NCI-H345 treated with DMSO at 0.1 percent for 48 hours (cell line): ENCODE measurements around the gene CRIP1.
A peak's percentile ranks its signal among the peaks of the same experiment; 100 is the strongest.

Experiments
- DNase-seq: peaks from one replicate; lab custom pipeline; 2025; ENCODE audit not compliant: unreplicated experiment; lab: John Stamatoyannopoulos, UW

CRIP1 gene

DNA sequence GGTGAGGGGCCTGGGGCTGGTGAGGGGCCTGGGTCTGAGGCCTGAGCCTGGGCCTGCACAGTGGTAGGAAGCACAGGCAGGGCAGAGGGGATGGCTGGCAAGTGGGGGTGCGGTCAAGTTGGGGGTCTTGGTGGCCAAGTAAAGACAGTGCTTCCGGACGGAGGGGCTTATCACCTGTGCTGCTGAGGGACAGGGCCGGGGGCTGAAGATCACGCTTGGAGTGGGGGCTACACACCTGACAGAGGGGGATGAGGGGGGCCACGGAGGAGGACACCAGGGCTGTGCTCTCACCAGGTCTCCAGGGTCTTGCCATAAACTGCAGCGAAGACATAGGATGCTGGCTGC is 16.6 kb downstream of the CRIP1 start:
- no peak for DNase-seq

DNA sequence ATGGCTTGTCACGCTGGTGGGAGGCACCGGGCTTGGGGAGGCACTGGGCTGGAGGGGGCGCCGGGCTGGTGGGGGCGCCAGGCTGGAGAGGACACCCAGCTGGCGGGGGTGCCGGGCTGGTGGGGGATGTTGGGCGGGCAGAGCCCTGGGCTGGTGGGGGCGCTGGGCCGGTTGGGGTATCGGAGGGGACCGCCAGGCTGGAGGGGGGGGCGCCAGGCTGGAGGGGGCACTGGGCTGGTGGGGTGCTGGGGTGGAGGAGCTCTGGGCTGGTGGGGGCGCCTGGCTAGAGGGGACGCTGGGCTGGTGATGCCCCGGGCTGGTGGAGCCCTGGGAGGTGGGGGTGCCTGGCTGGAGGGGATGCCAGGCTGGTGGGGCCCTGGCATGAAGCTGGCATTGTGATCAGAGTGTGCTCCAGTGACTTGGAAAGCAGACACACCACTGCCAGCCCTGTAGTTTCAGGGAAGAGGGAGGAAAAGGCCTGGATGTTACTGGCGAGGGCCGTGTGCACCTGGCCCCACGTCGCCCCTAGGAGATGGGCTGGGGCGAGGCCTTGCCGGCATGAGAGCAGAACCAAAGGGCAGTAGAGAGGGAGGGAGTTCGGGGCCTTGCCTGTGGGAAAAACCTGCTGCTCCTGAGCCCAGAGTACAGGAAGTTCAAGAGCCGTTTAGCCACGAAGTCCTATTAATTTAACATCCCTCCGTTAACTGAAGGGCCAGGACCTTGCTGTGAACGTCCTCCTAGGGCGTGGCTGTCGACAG is 17.4 kb downstream of the CRIP1 start:
- no peak for DNase-seq

DNA sequence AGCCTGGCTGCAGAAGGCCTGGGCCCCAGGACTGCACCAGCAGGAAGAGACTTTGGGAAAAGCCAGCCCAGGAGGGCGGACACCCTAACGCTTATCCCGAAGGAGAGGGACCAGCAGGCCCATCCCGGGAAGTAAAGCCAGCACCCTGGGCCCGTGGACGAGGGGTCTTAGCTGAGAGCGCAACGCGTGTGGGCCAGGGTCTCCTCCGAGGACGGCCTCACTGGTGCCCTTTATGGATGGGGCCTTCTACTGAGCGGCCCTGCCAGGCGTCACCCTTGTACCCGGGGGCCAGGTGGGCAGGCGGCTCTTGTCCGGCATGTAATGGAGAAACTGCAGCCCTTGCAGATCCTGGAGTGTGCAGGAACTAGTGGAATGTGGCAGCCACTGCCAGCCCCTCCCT is 18.4 kb downstream of the CRIP1 start:
- no peak for DNase-seq

DNA sequence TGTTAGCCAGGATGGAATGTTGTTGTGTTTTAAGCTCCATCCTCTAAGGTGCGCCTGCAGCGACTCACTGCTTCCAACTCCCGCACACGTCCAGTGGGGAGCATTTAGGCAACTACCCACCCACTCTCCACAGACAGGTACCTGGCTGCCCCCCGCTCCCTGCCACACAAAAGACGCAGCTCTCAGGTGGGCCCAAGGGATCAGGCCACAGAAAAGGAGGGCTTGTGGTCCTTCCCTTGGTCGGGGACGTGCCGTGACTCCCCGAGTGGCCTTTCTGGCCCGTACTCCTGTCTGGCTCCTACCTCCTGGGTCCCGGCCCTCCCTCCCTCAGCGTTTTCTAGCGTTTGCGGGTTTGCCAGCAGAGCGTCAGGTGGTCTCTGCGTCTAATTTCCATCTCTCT is 20.6 kb downstream of the CRIP1 start:
- DNase-seq, result no peak

DNA sequence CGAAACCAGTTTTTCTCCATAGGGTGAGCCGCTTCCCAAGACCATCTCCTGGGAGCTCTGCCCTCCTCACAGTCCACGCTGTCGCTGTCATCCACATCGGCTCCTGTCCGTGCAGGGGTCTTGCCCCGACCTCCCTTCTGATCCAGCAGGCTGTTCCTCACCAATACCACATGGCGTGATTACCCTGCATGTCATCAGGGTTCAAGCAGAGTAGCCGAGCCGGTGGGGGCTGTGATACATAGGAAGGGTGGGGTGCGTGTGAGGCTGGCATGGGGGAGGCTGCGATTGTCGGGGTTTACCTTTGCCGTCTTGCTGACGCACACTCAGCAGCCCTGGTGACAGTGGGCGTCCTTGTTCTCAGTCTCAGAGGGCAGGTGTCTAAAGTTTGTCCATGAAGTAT is 21.4 kb downstream of the CRIP1 start:
- DNase-seq, result no peak

DNA sequence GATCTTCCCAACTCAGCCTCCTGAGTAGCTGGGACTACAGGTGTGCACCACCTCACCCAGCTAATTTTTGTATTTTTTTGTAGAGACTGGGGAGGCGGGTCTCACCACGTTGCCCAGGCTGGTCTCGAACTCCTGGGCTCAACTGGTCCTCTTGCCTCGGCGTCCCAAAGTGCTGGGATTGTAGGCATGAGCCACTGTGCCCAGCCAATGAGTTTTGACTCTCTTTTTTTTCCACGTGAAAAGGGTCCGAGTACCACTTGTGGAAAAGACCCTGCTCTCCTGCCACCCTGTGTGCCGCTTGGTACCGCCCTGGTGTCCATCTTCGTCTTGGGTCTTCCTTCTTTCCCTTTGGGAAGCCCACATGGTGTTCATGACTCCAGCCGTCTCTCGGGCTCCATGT is 21.9 kb downstream of the CRIP1 start:
- no peak for DNase-seq

DNA sequence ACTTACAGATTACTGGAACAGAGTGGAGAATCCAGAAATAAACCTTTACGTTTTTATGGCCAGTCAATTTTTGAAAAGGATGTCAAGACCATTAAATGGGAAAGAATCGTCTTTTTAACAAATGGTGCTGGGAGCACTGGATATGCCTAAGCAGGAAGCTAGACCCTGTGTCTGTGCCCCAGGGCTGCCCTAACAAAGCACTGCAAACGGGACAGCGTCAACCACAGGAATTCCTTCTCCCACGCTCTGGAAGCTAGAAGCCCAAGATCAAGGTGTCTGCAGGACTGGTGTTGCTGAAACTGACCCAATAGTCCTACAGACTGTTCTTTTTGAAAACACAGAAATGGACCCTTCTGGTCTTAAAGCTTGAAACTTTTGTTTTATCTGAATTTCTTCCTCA is 30.4 kb downstream of the CRIP1 start:
- DNase-seq, result no peak

DNA sequence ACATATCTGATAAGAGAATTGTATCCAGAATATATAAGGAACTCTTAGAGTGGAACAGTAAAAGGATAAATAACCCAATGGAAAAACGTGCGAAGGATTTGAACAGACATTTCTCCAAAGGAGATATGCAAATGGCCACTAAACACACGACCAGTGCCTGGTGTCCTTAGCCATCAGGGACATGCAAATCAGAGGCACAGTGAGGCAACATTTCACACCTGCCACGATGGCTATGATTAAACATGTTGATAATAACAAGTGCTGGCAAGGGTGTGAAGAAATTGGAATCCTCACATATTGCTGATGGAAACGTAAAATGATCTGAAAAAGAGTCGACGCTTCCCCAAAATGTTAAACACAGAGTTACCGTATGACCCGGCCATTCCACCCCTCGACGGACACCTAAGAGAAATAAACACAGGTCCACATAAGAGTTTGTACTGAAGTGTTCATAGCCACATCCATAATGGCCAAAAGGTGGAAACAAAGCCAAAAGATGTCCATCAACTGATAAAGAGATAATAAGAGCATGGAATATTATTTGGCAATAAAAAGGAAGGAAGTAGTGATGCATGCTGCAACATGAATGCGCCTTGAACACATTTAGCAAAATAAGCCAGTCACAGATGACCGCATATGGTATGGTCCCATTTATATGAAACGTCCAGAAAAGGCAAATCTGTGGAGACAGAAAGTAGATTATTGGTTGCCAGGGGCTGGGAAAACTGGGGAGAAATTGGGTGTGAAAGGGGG is 33.4 kb downstream of the CRIP1 start:
- DNase-seq, result no peak

DNA sequence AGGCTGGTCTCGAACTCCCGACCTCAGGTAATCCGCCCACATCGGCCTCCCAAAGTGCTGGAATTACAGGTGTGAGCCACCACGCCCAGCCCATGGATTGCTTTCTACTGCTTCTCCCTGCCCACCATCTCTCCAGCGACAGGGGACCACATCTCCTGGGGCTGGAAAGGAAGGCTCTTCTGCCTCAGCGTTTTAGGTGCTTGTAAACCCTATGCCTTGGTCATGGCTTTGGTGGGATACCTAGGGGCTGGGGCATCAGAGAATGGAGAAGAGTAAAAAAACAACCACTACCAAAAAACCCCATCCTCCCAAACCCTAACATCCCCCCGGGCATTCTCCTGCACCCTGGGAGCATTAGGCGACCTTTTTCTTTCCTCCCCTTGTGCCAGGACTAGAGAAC is 38.6 kb downstream of the CRIP1 start:
- no peak for DNase-seq

DNA sequence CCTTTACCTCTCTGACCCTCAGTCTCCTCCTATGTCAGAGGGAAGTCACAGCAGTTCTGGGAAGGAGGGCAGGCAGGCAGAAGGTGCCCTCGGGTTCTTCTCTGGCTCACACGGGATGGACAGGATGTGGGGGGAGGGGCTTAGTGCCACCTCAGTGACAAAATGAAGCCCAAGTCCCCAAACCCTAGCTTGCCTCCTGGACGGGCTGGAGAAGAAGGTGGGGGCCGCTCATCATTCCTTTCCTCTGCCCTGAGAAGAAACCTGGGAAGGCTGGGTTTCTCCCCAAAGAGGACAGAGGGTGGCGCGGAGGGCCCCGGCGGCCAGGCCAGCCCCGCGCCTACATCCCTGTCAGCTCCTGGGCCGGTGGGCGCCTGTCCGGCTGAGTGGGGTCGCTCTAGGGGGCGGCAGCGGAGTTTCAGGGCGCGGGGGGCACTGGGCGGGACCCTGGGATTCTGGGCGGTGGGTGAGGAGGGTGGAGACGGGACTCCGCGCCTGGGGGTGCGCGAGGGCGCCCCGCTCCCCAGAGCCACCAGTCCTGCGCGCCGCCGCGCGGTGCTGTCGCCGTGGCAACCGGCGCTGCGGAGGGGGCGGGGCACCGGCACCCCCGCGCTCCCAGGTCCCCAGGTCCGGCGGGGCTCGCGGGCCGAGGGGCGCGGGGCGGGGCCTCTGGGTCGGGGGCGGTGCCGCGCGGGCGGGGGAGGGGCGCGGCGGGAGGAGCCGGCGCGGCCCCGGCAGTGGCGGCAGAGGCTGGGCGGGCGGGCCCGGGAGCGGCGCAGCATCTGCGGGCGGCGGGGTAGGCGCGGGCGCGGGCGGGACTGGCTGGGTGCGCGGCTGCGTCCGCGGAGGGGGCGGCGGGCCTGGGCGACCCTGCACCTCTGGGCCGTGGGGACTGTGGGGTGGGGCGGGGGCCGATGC is 39.4 kb downstream of the CRIP1 start, which contains the start of gene TMEM121:
Gene TMEM121, plus strand, starts transcription at position 723 of the 915 bp plus-strand sequence. CDS start 2,252 bp downstream, outside the sequence.
- no peak for DNase-seq

DNA sequence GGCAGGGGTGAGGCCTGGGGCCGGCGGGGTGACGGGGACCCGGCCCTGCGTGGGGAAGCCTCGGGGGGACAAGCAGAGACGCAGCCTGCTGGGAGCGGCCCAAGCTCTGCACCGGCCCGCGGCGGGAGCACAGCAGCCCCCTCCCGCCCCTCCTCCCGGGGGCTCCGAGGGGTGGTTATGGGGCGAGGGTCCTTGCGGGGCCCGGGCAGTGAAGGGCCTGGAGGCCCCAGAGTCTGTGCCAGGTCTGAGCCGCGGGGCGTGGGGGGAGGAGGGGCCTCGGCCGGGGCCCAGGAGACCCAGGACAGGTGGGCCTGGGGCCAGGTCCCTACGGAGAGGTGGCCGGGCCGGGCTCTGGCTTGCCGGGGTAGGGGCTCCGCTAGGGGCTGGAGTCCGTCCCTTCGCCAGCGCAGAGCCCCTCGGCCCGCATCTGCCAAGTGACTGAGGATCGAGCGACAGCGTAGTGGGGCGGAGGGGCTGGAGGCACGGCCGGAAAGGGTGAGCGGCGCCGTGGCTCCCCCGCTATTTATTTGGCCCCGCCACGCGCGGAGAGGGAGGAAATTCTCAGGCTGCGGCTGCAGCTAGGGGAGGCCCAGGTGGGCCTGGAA is 40.2 kb downstream of the CRIP1 start:
- DNase-seq, result no peak

DNA sequence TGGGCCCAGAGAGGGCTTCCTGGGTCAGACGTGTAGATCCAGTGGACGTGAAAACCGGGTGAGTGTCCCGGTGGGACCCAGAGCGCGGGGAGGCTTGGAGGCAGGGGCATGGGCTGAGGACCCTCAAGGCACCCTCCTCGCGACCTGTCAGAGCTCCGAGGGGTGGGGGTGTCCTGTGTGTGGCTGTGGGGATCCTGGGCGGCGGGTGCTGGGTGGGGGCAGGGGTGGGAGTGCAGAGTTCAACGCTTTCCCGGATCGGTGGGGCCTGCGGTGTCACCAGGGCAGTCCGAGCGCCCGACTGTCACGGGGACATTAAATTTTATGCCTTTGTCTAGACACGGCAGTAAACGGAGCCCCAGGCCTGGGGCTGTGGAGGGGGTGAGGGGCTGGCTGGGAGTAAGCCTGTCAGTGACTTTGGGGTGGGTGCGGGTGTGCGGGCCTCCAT is 40.7 kb downstream of the CRIP1 start:
- no peak for DNase-seq

DNA sequence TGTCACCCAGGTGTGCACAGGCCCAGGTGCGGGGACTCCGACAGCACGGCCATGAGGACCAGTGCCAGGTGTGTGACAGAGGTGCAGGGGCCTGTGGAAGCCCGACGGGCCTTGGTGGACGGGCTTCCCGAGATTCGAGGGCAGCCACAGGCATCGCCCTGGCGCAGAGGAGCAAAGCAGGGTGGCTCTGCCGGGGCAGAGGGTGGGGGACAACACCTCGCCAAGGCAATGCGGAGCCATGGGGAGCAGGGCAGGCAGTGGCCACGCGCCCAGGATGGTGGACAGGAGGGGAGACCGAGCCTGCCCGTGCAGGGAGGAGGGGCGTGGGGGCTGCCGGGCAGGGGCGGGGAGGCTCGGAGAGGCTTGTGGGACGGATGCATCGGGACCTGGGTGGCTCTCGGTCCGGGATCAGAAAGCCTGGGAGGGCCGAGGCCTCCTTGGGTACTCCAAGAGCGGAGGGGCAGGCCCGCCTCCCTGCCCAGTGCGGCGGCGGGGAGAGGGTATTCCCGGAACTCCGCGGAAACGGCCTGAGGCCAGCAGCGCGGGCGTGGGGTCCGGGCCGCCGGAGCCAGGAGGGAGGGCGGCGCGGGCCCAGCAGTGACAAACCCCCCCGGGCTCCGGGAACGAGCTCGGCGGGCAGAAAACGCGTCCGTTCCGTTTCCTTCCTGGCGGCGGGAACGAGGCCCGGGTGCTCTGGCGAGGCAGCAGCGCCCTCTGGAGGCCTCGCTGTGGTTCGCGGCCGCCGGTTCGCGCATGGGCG is 41.3 kb downstream of the CRIP1 start:
- DNase-seq, result peak; percentile 55

DNA sequence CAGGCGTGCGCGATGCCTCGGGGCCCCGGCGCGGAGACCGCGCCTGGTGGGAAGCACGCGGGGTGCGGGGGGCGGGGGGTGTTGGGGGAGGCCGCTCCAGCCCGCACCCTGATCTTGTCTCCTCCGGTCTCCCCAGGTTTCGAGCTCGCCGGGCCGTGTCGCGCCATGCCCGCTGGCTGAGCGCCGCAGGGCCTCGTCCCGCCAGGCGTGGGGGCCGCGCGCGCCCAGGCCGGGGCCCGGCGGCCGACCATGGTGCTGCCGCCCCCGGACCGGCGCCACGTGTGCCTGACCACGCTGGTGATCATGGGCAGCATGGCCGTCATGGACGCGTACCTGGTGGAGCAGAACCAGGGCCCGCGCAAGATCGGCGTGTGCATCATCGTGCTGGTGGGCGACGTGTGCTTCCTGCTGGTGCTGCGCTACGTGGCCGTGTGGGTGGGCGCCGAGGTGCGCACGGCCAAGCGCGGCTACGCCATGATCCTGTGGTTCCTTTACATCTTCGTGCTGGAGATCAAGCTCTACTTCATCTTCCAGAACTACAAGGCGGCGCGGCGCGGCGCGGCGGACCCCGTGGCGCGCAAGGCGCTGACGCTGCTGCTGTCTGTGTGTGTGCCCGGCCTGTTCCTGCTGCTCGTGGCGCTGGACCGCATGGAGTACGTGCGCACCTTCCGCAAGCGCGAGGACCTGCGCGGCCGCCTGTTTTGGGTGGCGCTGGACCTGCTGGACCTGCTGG is 42.1 kb downstream of the CRIP1 start:
- DNase-seq, result no peak

DNA sequence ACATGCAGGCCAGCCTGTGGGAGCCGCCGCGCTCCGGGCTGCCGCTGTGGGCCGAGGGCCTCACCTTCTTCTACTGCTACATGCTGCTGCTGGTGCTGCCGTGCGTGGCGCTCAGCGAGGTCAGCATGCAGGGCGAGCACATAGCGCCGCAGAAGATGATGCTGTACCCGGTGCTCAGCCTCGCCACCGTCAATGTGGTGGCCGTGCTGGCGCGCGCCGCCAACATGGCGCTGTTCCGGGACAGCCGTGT is 42.6 kb downstream of the CRIP1 start:
- no peak for DNase-seq

DNA sequence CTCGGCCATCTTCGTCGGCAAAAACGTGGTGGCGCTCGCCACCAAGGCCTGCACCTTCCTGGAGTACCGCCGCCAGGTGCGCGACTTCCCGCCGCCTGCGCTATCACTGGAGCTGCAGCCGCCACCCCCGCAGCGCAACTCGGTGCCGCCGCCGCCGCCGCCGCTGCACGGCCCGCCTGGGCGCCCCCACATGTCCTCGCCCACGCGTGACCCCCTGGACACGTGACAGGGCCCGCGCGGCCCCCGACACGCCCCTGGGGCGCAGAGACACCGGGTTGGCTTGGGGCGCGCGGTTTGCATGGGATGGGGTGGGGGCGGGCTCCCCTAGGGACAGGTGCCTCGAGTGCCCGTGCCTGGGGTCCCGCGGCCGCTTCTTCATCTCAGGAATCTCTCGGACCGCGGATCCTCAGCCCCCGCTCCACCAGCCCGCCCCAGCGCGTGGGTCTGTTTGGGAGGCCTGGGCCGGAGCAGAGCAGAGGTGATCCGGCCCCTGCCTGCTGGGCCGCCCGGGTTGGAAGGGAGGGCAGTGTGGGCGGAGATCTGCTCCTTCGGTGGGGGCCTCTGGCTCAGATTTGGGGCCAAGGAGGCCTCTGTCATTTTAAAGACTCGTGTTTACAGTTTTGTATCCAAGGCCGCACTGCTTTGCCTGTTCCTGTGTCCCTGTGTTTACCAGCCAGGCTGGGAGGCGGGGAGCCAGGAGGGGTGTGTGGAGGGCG is 43.0 kb downstream of the CRIP1 start:
- no peak for DNase-seq

DNA sequence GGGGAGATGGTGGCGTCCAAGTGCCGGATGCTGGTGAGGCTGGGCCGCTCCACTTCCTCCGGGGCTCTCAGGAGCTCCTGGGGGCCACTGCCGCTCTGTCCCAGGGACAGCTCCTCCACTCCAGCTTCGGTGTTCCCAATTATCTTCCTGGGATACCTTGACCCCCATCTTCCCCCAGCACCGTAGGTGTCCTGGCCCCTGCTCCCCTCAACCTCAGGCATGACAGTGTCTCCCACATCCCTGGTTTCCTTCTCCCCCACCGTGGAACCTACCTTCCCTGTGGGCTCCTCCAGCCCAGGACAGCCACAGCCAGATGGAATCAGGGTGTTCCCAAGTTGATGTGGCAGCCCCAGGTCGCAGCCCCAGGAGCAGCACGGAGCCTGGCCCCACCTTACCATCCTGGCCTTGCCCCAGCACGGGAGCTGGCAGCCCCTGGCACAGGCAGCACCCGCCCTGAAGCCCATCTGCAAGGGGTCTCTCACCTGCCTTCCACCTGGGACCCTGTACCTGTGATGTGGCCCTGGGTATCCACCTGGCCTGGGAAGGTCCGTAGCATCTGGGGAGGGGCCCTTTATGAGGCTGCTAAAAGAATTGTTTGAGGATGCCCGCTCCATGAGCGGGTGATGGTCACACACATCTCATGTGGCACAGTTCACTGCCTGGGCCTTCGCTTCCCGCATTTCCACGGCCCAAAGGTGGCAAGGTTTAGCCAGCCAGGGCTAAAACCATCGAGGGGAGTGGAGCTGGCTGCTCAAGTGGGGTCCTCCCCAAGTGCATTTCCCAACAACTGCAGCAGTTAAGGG is 43.8 kb downstream of the CRIP1 start:
- DNase-seq, result no peak

DNA sequence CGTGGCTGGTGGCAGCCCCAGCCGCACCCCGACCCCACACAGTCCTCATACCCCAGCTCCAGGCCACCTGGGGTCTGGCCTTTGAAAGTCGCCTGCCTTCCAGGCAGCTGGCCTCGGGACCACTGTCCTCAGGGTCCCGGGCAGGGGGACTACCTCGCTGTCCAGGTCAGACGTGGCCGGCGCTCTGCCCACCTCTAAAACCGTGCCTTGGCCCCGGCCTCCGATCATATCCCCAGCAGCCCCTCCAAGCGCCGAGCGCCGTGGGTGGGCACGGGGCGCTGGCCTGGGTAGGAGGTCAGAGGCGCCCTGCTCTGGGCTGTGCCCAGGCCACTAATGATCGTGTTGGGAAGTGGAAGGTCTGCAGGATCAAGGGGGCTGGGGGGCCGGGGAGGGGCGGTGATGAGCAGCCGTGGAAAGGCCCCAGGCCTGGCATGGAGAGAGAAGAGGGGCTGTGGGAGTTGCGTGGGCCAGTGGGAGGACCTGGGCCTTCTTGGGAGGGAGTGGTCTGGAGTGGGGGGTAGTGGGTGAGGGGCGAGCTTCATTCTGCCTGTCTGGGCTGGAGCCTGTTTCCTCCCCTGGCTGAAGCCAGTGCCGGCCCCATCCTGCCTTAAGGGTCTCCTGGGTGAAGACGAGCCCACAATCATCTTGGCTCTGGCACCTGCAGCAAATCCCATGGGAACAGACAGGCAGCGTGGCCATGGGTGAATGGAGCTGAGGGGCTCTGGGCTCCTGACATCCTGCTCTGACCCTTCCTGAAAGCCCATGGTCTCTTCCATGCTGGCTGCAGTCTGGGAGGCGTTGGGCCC is 44.6 kb downstream of the CRIP1 start:
- DNase-seq, result no peak
